Panc1 (cell line): ENCODE measurements around the gene DGCR2.

Source experiments
- CTCF ChIP-seq: fragments of 450-650 bp; IDR thresholded peaks from 2 replicates; pipeline ENCODE4 v1.5.1; 2017; ENCODE audit warnings: mild to moderate bottlenecking
- POLR2AphosphoS5 ChIP-seq: IDR thresholded peaks from 2 replicates; pipeline ENCODE4 v1.6.1; 2012; ENCODE audit warnings: mild to moderate bottlenecking, low read depth, low read length, moderate library complexity
- SIN3A ChIP-seq: IDR thresholded peaks from 2 replicates; pipeline ENCODE4 v1.6.1; 2012; ENCODE audit warnings: low read depth, mild to moderate bottlenecking, low read length, moderate library complexity, borderline replicate concordance; ENCODE audit not compliant: insufficient read depth
- TCF7L2 ChIP-seq: IDR thresholded peaks from 2 replicates; pipeline ENCODE4 v1.6.1; 2011; ENCODE audit warnings: mild to moderate bottlenecking, low read depth, low read length, inconsistent platforms
- TF ChIP-seq, protein P1 (sequence below), 2 experiments: IDR thresholded peaks; 2 replicates each; pipeline ENCODE4 v1.6.1; 2011 to 2012; ENCODE audit warnings: low read depth in 2 of 2, control low read depth in 1 of 2, low read length in 1 of 2, mild to moderate bottlenecking in 1 of 2, moderate library complexity in 1 of 2; ENCODE audit not compliant: insufficient read depth in 1 of 2

DNA sequence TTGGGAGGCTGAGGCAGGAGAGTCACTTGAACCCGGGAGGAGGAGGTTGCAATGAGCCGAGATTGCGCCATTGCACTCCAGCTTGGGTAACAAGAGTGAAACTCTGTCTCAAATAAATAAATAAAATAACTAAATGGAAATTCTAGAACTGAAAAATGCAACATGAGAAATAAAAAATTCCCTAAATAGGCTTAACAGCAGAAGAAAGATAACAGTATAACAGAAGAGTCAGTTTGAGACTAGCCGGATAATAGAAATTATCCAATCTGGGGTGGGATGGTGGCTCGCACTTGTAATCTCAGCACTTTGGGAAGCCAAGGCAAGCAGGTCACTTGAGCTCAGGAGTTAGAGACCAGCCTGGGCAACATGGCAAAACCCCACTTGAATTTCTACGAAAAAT is 42.2 kb upstream of the DGCR2 start:
- TF ChIP-seq CTCF = no peak
- TF ChIP-seq TCF7L2 = no peak
- no peak for TF ChIP-seq POLR2AphosphoS5
- no peak for TF ChIP-seq SIN3A
- TF ChIP-seq, protein P1, sequence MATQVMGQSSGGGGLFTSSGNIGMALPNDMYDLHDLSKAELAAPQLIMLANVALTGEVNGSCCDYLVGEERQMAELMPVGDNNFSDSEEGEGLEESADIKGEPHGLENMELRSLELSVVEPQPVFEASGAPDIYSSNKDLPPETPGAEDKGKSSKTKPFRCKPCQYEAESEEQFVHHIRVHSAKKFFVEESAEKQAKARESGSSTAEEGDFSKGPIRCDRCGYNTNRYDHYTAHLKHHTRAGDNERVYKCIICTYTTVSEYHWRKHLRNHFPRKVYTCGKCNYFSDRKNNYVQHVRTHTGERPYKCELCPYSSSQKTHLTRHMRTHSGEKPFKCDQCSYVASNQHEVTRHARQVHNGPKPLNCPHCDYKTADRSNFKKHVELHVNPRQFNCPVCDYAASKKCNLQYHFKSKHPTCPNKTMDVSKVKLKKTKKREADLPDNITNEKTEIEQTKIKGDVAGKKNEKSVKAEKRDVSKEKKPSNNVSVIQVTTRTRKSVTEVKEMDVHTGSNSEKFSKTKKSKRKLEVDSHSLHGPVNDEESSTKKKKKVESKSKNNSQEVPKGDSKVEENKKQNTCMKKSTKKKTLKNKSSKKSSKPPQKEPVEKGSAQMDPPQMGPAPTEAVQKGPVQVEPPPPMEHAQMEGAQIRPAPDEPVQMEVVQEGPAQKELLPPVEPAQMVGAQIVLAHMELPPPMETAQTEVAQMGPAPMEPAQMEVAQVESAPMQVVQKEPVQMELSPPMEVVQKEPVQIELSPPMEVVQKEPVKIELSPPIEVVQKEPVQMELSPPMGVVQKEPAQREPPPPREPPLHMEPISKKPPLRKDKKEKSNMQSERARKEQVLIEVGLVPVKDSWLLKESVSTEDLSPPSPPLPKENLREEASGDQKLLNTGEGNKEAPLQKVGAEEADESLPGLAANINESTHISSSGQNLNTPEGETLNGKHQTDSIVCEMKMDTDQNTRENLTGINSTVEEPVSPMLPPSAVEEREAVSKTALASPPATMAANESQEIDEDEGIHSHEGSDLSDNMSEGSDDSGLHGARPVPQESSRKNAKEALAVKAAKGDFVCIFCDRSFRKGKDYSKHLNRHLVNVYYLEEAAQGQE (IDR thresholded peaks at IDR 0.05; ENCODE audit: insufficient read depth in 1 of 2, low read depth in 2 of 2, low read length in 1 of 2) = no peak
